Fibroblast of lung (primary cell): Measurements from ENCODE around the gene GLIS1. TPM values are rescaled to one million over a fixed set of nuclear protein-coding genes. Genes with fewer than 3 reads are reported as not detected.

ENCODE experiments used
- DNase-seq, 2 donors: peaks; one replicate each; pipeline versions ENCODE4 v3.0.0 to v3.0.0-alpha.2; 2010; ENCODE audit warnings: low read depth in 2 of 2
- H2AFZ ChIP-seq: 2 replicates; pipeline ENCODE4 v1.5.1; 2012; ENCODE audit warnings: low read length, control low read depth, inconsistent platforms
- H3K27ac ChIP-seq: 2 replicates; pipeline ENCODE4 v1.5.1; 2011; ENCODE audit warnings: low read length, control low read depth; ENCODE audit not compliant: insufficient read depth
- H3K27me3 ChIP-seq: 2 replicates; pipeline ENCODE4 v1.5.1; 2011; ENCODE audit warnings: mild to moderate bottlenecking, low read length; ENCODE audit not compliant: control insufficient read depth, insufficient read depth
- H3K36me3 ChIP-seq: 2 replicates; pipeline ENCODE4 v1.5.1; 2011; ENCODE audit warnings: low read length; ENCODE audit not compliant: control insufficient read depth, insufficient read depth
- H3K4me1 ChIP-seq: 2 replicates; pipeline ENCODE4 v1.5.1; 2011; ENCODE audit warnings: low read length; ENCODE audit not compliant: control insufficient read depth, insufficient read depth; ENCODE audit errors: extremely low read depth
- H3K4me2 ChIP-seq: 2 replicates; pipeline ENCODE4 v1.5.1; 2011; ENCODE audit warnings: low read length, control low read depth; ENCODE audit not compliant: insufficient read depth; ENCODE audit errors: extremely low read depth
- H3K4me3 ChIP-seq, 4 experiments: fragments of 200-600 bp in 1 of 4; sonication (generic) in 1 of 4; replicated peaks in 1 of 4; 2 replicates each; pipeline ENCODE4 v1.5.1; 2011 to 2016; ENCODE audit warnings: low read length in 4 of 4, low read depth in 3 of 4, mild to moderate bottlenecking in 3 of 4, control low read depth in 2 of 4, inconsistent platforms in 1 of 4, mixed read lengths in 1 of 4; ENCODE audit not compliant: insufficient read depth in 1 of 4; ENCODE audit errors: control extremely low read depth in 1 of 4
- H3K79me2 ChIP-seq: 2 replicates; pipeline ENCODE4 v1.5.1; 2012; ENCODE audit warnings: mild to moderate bottlenecking, low read length, inconsistent platforms; ENCODE audit not compliant: control insufficient read depth, insufficient read depth
- H3K9ac ChIP-seq: 2 replicates; pipeline ENCODE4 v1.5.1; 2011; ENCODE audit warnings: mild to moderate bottlenecking, low read length, control low read depth; ENCODE audit not compliant: insufficient read depth
- H3K9me3 ChIP-seq: 2 replicates; pipeline ENCODE4 v1.5.1; 2012; ENCODE audit warnings: low read depth, low read length; ENCODE audit not compliant: control insufficient read depth, insufficient read depth
- H4K20me1 ChIP-seq: 2 replicates; pipeline ENCODE4 v1.5.1; 2011; ENCODE audit warnings: low read length; ENCODE audit not compliant: control insufficient read depth, insufficient read depth; ENCODE audit errors: extremely low read depth
- EZH2 ChIP-seq: IDR thresholded peaks from 2 replicates; pipeline ENCODE4 v1.5.1; 2012; ENCODE audit warnings: low read length, control low read depth, mild to moderate bottlenecking; ENCODE audit errors: missing control alignments
- polyA plus RNA-seq, 2 donors: library from polyadenylated mRNA; depleted of rRNA in 1 of 2; stranded (reverse) in 1 of 2; unstranded in 1 of 2; fragments of >200 nt; gene quantifications; 2 replicates each; pipeline ENCODE4 v1.2.1, GENCODE V29; 2011 to 2012; ENCODE audit warnings: missing spikeins in 1 of 2
- total RNA-seq: library from RNA; depleted of rRNA; stranded (reverse); fragments of >200 nt; gene quantifications from 2 replicates; pipeline ENCODE4 v1.2.1, GENCODE V29; 2014
- TF ChIP-seq, protein P1 (sequence below), 2 donors: IDR thresholded peaks in 1 of 2; conservative IDR thresholded peaks in 1 of 2; 1 replicate in 1 of 2; 2 replicates in 1 of 2; pipeline ENCODE4 v1.5.1; 2011 to 2012; ENCODE audit warnings: low read length in 2 of 2, control low read depth in 1 of 2, inconsistent platforms in 1 of 2, low read depth in 1 of 2, mild to moderate bottlenecking in 1 of 2

The GLIS1 gene
- total and polyA plus RNA-seq, 2 donors (not counting 1 experiment from before 2014, with no cell fraction given), result under 0.01 to 0.05 TPM

- Histone ChIP-seq H2AFZ (no peak overlapping the region), H3K27me3 (no peaks in the 10 kb centered on the region), H3K9me3 (no peaks in the 10 kb centered on the region), H3K9ac (no peak overlapping the region), H4K20me1 (no peaks in the 10 kb centered on the region), H3K36me3 (no peaks in the 10 kb centered on the region), H3K4me1 (no peaks in the 10 kb centered on the region), H3K4me3 (no peak overlapping the region), H3K79me2 (no peaks in the 10 kb centered on the region), H3K4me2 (no peak overlapping the region), H3K27ac (no peak overlapping the region)
- TF ChIP-seq EZH2, result no peak
- TF ChIP-seq, protein P1, sequence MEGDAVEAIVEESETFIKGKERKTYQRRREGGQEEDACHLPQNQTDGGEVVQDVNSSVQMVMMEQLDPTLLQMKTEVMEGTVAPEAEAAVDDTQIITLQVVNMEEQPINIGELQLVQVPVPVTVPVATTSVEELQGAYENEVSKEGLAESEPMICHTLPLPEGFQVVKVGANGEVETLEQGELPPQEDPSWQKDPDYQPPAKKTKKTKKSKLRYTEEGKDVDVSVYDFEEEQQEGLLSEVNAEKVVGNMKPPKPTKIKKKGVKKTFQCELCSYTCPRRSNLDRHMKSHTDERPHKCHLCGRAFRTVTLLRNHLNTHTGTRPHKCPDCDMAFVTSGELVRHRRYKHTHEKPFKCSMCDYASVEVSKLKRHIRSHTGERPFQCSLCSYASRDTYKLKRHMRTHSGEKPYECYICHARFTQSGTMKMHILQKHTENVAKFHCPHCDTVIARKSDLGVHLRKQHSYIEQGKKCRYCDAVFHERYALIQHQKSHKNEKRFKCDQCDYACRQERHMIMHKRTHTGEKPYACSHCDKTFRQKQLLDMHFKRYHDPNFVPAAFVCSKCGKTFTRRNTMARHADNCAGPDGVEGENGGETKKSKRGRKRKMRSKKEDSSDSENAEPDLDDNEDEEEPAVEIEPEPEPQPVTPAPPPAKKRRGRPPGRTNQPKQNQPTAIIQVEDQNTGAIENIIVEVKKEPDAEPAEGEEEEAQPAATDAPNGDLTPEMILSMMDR (conservative IDR thresholded peaks at IDR 0.05 in 1 of 2, IDR thresholded peaks at IDR 0.05 in 1 of 2; ENCODE audit: low read depth in 1 of 2, low read length in 2 of 2), result no peak
- peak in 1 of 2 donors; percentile 66 for DNase-seq
Measured at GRCh38 chr1:53604291-53604919, 134.6 kb downstream of the GLIS1 start.

- no peaks in the 10 kb centered on the region for H4K20me1 ChIP-seq
- no peaks in the 10 kb centered on the region for H3K4me1 ChIP-seq
- no peak overlapping the region for H3K27ac ChIP-seq
- TF ChIP-seq EZH2, result no peak
- TF ChIP-seq, protein P1 (conservative IDR thresholded peaks at IDR 0.05 in 1 of 2, IDR thresholded peaks at IDR 0.05 in 1 of 2; ENCODE audit: low read depth in 1 of 2, low read length in 2 of 2), result no peak
- no peak overlapping the region for H3K9ac ChIP-seq
- no peak overlapping the region for H3K4me3 ChIP-seq
- H3K4me2 ChIP-seq, result no peak overlapping the region
- no peaks in the 10 kb centered on the region for H3K27me3 ChIP-seq
- no peaks in the 10 kb centered on the region for H3K79me2 ChIP-seq
- no peaks in the 10 kb centered on the region for H3K36me3 ChIP-seq
- DNase-seq, result no peak
- no peaks in the 10 kb centered on the region for H3K9me3 ChIP-seq
- H2AFZ ChIP-seq, result no peak overlapping the region
Measured at GRCh38 chr1:53603431-53603830, 135.5 kb downstream of the GLIS1 start.

GRCh38 chr1:53601867-53602775 is 136.8 kb downstream of the GLIS1 start:
- H3K27me3 ChIP-seq, result no peaks in the 10 kb centered on the region
- no peaks in the 10 kb centered on the region for H4K20me1 ChIP-seq
- H3K9me3 ChIP-seq, result no peaks in the 10 kb centered on the region
- H3K36me3 ChIP-seq, result no peaks in the 10 kb centered on the region
- no peaks in the 10 kb centered on the region for H3K4me1 ChIP-seq
- DNase-seq, result no peak
- no peak overlapping the region for H3K4me3 ChIP-seq
- H3K4me2 ChIP-seq, result no peak overlapping the region
- no peak overlapping the region for H3K9ac ChIP-seq
- no peaks in the 10 kb centered on the region for H3K79me2 ChIP-seq
- H2AFZ ChIP-seq, result no peak overlapping the region
- no peak overlapping the region for H3K27ac ChIP-seq
- TF ChIP-seq, protein P1 (conservative IDR thresholded peaks at IDR 0.05 in 1 of 2, IDR thresholded peaks at IDR 0.05 in 1 of 2; ENCODE audit: low read depth in 1 of 2, low read length in 2 of 2), result no peak
- TF ChIP-seq EZH2, result no peak
